ENCODE measurements around the gene BCOR.
A peak's percentile ranks its signal among the peaks of the same experiment; 100 is the strongest.

BCOR gene

DNA sequence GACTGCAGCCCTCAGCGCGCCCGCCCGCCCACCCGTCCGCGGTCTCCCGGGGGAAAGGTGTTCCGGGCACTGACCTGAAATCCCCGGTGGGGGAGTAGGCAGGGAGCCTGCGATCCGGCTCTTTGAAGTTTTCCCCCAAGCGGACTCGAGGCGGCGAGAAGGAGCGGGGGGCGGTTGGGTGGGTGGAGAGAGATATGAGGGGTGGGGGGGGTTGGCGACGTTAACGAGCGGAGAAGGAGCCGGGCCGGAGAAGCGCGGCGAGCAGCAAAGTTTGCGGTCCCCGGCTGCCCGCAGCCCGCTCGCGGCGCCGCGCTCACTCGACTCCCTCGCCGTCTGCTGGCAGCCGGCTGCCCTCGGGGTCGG is 636 bp downstream of the BCOR start:
- peaks cover 41% of the 10 kb centered on the region for H3K4me1 Mint-ChIP-seq
- H3K27ac Mint-ChIP-seq, result peak overlapping the region in 1 of 3 experiments; percentile 64
- peak overlapping the region; percentile 86 to 96 (median 91) for H3K4me3 Mint-ChIP-seq
- H3K27me3 Mint-ChIP-seq (ENCODE audit: low read depth), result peaks cover 10% of the 10 kb centered on the region
- H3K36me3 Mint-ChIP-seq (ENCODE audit: low read depth), result no peaks in the 10 kb centered on the region
- peaks cover 9% of the 10 kb centered on the region for H3K9me3 Mint-ChIP-seq
- TF ChIP-seq, protein P1, sequence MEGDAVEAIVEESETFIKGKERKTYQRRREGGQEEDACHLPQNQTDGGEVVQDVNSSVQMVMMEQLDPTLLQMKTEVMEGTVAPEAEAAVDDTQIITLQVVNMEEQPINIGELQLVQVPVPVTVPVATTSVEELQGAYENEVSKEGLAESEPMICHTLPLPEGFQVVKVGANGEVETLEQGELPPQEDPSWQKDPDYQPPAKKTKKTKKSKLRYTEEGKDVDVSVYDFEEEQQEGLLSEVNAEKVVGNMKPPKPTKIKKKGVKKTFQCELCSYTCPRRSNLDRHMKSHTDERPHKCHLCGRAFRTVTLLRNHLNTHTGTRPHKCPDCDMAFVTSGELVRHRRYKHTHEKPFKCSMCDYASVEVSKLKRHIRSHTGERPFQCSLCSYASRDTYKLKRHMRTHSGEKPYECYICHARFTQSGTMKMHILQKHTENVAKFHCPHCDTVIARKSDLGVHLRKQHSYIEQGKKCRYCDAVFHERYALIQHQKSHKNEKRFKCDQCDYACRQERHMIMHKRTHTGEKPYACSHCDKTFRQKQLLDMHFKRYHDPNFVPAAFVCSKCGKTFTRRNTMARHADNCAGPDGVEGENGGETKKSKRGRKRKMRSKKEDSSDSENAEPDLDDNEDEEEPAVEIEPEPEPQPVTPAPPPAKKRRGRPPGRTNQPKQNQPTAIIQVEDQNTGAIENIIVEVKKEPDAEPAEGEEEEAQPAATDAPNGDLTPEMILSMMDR (IDR thresholded peaks at IDR 0.05; ENCODE audit: unreplicated experiment in 3 of 3), result no peak

DNA sequence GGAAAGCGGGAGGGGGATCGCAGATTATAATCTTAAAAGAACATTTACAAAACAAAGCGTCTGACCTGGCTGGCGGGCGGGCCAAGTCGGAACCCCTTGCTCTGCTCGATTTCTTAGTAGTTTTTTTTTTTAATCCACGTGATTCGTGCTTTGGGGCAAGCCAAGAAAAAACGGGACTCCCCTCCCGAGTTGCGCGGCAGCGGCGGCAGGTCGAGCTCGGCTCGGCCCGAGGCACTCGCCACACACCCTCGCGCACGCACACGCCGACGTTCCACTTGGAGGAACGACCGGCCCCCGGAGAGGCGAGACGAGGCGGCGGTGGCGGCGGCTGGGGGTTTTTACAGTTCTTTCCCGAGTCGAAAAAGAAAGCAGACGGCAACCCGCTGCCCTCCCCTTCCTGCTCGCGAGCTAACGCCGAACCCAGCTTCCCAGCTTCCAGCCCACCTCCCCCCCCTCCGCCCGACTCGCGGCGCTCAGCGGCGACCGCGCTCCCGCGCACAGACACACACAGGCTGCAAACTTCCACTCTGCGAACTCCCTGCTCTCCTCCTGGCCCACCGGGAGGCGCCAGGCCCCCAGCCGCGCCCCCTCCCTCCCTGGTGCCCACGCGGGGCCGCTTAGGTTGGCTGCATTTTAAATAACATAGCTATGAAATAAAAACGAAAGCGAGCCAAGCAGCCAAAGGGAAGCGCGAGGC is 1.2 kb downstream of the BCOR start:
- Mint-ChIP-seq H3K9me3 (peaks cover 9% of the 10 kb centered on the region), H3K27ac (peak overlapping the region; percentile 68 to 95 (median 84)), H3K4me1 (peaks cover 36% of the 10 kb centered on the region)

DNA sequence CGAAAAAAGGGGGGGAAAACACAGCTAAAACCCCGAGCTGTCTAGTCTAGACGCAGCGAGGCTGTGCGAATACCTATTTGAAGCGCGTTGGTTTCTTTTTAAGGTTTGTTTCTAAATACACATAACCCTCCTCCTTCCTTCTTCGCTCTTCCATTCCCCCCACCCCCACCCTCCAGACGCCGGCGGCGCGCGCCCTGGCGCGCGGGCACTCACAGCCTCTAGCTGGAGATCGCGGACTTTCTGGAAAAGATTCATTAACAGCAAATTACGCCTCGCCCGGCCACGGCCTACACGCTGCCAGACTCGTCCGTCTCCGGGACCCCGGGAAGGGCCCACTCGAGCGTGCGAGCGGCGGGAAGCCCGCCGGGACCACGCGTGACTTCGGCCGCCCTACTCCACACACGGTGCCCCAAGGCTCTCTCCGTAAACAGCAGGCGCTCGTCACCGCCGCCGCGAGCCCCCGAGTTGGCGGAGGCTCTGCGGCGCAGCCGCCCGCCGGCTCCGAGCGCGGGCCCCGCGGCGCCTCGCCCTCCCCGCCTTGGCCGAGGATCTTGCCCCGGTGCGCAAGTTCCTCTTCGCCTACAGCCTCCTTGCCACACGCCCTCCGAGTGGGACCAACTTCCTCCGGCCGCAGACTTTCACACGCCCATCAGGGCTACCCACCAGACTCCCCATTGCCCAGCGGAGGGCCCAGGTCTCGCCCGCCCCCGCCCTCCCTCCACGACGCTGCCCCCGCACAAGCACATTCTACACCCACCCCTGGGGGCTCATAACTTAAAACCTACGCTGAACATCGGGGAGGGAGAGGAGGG is 2.0 kb downstream of the BCOR start:
- H3K27ac Mint-ChIP-seq, result peak overlapping the region; percentile 95 to 98 (median 96)
- H3K9me3 Mint-ChIP-seq, result peaks cover 8% of the 10 kb centered on the region
- H3K27me3 Mint-ChIP-seq (ENCODE audit: low read depth), result peaks cover 15% of the 10 kb centered on the region
- peaks cover 43% of the 10 kb centered on the region for H3K4me1 Mint-ChIP-seq
- H3K36me3 Mint-ChIP-seq (ENCODE audit: low read depth), result no peaks in the 10 kb centered on the region
- TF ChIP-seq, protein P1 (IDR thresholded peaks at IDR 0.05; ENCODE audit: unreplicated experiment in 3 of 3), result no peak
- peak overlapping the region; percentile 86 to 96 (median 91) for H3K4me3 Mint-ChIP-seq

More for the DNA sequence above, 1.2 kb downstream of the BCOR start:
- Mint-ChIP-seq H3K36me3 (ENCODE audit: low read depth) (no peaks in the 10 kb centered on the region), H3K27me3 (ENCODE audit: low read depth) (peaks cover 10% of the 10 kb centered on the region), H3K4me3 (peak overlapping the region; percentile 86 to 96 (median 91))
- TF ChIP-seq, protein P1 (IDR thresholded peaks at IDR 0.05; ENCODE audit: unreplicated experiment in 3 of 3), result no peak

DNA sequence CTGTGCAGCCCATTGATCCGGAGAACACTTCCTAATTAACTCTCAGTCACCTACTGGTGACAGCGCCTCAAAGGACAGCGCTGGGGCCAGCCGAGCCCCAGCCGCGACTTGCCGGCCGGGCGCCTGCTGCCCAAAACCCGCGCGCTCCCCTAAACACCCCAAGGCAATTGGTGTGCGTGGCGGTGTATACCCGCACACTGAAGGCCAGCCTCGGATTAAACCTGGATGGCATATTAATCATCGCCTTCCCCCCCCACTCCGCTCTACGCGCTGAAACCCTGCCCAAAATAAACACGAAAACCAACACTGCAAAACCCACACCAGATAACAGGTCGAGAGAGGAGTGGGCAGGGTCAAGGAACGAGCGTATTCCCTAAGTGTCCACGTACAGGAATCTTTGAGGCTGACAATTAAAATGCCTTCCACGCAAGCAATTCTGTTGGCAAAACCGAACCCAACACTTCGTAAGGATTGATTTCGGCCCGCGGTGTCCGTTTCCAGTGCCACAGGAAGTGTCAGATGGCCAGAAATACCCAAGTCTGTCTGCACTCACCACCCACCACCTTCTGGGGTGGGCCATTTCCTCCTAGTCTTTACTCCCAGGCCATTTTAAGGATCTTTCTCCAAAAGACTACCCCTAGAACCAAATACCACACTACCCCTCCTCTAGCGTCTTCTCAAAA is 2.7 kb downstream of the BCOR start:
- Mint-ChIP-seq H3K4me3 (peak overlapping the region; percentile 86 to 96 (median 91)), H3K27ac (peak overlapping the region; percentile 95 to 98 (median 96)), H3K4me1 (peaks cover 43% of the 10 kb centered on the region), H3K36me3 (ENCODE audit: low read depth) (no peaks in the 10 kb centered on the region), H3K9me3 (peaks cover 6% of the 10 kb centered on the region), H3K27me3 (ENCODE audit: low read depth) (peaks cover 15% of the 10 kb centered on the region)
- TF ChIP-seq, protein P1 (IDR thresholded peaks at IDR 0.05; ENCODE audit: unreplicated experiment in 3 of 3), result no peak

DNA sequence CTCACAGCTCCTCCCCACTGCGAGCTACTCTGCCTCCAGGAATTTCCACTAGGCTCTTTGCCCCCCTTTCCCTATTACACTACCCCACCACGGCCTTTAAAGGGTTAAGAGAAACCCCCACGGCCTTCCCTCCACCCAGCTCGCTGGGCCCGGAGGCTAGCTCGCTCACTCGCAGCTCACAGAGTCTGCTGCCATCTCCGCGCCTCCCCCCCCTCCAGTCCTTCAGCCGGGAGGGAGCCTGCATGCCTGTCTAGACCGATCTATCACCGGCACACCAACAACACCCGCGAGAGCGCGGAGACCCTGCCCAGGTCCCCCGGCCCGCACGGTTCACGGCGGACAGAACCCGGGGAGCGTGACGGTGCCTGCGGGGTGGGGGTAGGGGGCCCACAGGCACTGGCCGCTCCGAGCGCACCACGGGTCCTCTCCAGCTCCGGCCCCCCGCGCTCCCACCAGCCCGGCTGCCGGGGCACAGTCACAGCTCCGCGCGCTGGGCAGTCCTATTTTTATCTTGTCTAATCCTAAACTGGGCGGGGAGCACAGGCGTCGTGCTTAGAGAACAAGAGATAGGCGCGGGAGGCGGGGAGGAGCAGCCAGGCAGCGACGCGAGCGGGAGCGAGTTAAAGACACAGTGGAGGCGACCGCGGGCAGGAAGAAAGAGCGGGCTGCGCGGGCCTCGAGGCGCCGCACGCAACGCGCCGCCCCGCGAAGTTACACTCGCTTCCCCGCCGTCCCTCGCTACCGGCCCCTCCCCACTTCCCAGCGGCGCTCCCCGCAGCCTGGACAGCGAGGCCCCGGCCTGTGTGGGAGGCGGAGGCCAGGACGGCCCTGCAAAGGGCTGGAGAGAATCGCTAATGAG is 3.5 kb downstream of the BCOR start:
- H3K36me3 Mint-ChIP-seq (ENCODE audit: low read depth), result no peaks in the 10 kb centered on the region
- peak overlapping the region; percentile 86 to 96 (median 91) for H3K4me3 Mint-ChIP-seq
- peaks cover 2% of the 10 kb centered on the region for H3K9me3 Mint-ChIP-seq
- peak overlapping the region; percentile 91 to 96 (median 95) for H3K27ac Mint-ChIP-seq
- TF ChIP-seq, protein P1 (IDR thresholded peaks at IDR 0.05; ENCODE audit: unreplicated experiment in 3 of 3), result no peak
- peaks cover 15% of the 10 kb centered on the region for H3K27me3 Mint-ChIP-seq (ENCODE audit: low read depth)
- H3K4me1 Mint-ChIP-seq, result peaks cover 41% of the 10 kb centered on the region

Measured in nephron (organoid).